ENCODE measurements around the gene FBXL12.
"Not testable (repeated sequence)": the region's sequence is repeated elsewhere in the genome, so short reads cannot be mapped to it uniquely, and the experiment has no call there.

FBXL12 gene, protein sequence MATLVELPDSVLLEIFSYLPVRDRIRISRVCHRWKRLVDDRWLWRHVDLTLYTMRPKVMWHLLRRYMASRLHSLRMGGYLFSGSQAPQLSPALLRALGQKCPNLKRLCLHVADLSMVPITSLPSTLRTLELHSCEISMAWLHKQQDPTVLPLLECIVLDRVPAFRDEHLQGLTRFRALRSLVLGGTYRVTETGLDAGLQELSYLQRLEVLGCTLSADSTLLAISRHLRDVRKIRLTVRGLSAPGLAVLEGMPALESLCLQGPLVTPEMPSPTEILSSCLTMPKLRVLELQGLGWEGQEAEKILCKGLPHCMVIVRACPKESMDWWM

GRCh38 chr19:9818734-9819595 lies at the start of gene FBXL12:
Gene FBXL12 (minus strand): TSS chr19:9819079. CDS start chr19:9818813, 266 bp downstream.
- DNase-seq, result peak; percentile 99

GRCh38 chr19:9865732-9866501 lies 47.0 kb upstream of the FBXL12 start:
- DNase-seq, result peak; percentile 14

- no peak for DNase-seq
Observed at GRCh38 chr19:9863759-9864158, 44.9 kb upstream of the FBXL12 start.

GRCh38 chr19:9862938-9863337 lies 44.1 kb upstream of the FBXL12 start:
- no peak for DNase-seq

- no peak for DNase-seq
Observed at GRCh38 chr19:9861503-9861902, 42.6 kb upstream of the FBXL12 start.

DNA sequence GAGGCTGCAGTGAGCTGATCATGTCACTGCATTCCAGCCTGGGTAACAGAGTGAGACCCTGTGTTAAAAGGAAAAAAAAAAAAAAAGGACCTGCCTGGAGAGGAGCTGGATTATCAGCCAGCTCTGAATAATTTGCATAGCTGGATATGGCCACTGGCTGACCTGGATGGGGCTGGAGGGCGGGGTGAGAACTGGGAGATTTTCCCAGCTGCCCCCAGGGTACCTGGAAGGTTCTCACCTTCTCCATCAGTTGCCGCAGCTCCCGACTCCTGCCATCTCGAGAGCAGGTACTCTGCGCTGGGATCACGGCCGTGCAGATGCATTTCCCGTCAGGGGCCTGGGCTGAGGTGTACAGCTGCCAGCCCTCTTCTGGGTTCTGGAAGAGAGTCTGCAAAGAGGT lies 41.5 kb upstream of the FBXL12 start:
- no peak for DNase-seq

GRCh38 chr19:9858766-9859165 lies 39.9 kb upstream of the FBXL12 start:
- no peak for DNase-seq

- DNase-seq, result no peak
Observed at GRCh38 chr19:9857920-9858746, 39.3 kb upstream of the FBXL12 start.

GRCh38 chr19:9857076-9857721 lies 38.3 kb upstream of the FBXL12 start:
- DNase-seq, result no peak

DNA sequence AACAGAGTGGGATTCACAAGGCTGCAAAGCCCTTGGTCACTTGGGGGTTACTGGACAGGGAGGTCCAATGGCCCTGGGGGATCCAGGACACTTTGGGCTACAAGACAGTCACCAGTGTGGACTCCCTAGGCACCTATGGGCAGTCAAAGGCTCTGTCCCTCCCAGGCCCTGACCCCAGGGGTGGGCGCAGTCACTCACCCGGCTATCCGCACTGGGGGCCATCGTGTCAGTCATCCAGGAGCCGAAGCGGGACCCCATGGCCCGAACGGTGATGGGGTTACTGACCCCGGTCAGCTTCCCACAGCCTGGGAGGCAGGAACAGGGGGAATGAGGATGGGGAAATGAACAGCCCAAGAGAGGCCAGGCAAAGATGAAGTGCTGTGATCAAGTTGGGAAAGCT lies 37.7 kb upstream of the FBXL12 start:
- no peak for DNase-seq

GRCh38 chr19:9854282-9854846 lies 35.5 kb upstream of the FBXL12 start:
- DNase-seq, result no peak

- DNase-seq, result no peak
Observed at GRCh38 chr19:9850235-9850959, 31.5 kb upstream of the FBXL12 start.

GRCh38 chr19:9849791-9850190 lies 30.9 kb upstream of the FBXL12 start:
- DNase-seq, result no peak

DNA sequence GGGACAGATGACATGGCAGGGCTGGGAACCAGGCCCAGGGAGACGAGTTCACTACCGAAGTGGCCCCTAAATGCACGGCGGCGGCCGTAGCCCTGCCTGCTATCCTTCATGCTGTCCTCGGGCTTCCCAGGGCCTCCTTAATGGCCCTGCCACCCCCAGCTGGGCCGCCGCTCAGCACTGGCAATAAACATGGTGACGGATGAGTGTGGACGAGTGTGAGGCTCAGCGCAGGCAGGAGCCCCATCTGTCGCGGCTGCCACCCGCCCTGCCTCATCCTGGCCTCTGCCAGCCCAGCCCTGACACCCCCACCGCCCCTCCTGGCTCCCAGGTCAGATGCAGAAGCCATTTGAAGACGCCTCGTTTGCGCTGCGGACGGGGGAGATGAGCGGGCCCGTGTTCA lies 29.9 kb upstream of the FBXL12 start:
- DNase-seq, result no peak

DNA sequence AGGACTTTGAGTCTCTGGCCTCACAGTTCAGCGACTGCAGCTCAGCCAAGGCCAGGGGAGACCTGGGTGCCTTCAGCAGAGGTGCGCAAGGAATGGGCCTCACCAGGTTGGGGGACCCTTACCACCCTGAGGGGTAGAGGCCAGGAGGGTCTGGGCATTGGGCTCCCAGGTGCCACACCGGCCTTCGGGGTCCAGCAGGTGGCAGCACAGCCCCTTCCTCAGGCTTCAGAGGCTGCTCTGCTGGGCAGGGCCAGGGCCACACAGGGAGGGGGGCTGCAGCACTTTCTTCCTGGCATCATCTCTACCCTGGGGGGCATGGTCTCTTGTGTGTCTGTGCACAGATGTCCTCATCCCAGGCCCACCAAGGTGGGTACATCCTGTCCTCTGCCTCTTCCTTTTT lies 29.2 kb upstream of the FBXL12 start:
- DNase-seq, result no peak

DNA sequence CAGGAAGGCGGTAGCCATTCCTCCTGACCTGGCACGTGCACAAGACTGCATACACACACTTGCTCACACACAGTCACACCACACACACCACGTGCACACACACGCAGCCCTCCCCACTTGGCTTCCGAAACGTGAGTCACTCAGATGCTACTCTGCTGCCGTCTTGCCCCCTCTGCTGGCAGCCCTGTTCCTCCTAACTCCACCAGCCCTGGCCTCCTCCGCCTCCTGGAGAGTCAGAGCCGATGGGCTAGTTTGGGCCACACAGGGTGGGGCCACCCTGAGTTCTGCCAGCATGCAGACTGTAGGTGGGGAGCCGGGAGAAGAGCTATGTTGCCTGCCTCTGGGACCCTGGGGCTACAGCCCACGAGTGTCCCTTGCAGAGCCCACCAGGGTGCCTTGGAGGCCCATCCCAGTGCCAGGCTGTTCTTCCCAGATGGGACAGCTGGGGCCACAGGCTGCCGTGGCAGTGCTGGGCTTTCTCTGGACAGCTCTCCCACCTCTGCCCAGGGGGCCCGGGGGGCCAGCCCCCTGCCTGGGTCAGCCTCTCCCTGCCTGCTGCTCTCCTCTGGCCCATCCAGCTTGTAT lies 28.3 kb upstream of the FBXL12 start:
- DNase-seq, result no peak

GRCh38 chr19:9843626-9844273 lies 24.9 kb upstream of the FBXL12 start:
- DNase-seq, result not testable (repeated sequence)

DNA sequence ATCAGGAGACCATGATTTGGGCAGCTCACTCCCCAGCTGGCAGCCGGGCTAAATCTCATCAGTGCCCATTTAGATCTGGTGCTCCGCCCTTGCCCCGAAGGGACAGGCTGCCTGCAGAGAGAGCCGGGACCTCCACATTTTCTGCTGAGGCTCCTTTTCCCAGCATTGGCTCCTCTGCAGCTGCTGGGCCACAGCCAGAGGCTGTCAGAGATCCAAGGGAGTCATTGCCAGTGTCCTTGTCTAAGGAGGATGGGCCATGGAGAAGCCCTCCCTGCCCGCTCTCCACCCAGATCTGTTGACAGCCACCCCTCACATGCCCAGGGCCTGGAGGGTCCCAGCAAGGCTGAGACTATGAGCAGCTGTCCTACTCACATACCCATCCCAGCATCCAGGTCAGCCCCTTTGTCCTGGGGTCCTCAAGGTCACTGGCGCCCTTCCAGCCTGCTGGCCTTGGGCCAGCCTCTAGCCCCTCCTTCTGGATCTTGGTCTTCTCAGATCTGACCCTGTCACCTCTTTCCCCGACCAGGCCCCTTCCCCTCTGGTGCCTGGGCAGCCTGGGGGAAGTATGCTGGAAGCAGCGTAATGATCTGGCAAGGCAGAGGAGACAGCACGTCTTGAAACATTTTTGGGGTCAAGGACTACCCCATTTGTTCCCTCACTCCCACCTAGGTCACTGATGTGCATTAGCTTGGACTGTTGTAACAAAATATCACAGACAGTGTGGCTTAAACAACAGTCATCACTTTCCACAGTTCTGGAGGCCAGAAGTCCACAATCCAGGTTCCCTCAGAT lies 24.2 kb upstream of the FBXL12 start:
- DNase-seq, result no peak

GRCh38 chr19:9839415-9839814 lies 20.5 kb upstream of the FBXL12 start:
- DNase-seq, result no peak

Measured in COR-L47 (cell line).